Dermis microvascular lymphatic vessel endothelial cell (primary cell): ENCODE data around the gene MUC5B. TPM values are rescaled to one million over a fixed set of nuclear protein-coding genes. Genes with fewer than 3 reads are reported as not detected.
"Not testable (repeated sequence)": the region's sequence is repeated elsewhere in the genome, so short reads cannot be mapped to it uniquely, and the experiment has no call there.

Experiments
- DNase-seq, 2 donors: peaks; one replicate each; pipeline versions ENCODE4 v3.0.0 to v3.0.0-alpha.2; 2010; ENCODE audit warnings: low read depth in 2 of 2
- total RNA-seq: library from RNA; depleted of rRNA; stranded (reverse); fragments of >200 nt; gene quantifications from 2 replicates; pipeline ENCODE4 v1.2.1, GENCODE V29; 2014

Gene MUC5B
- total RNA-seq, 1 donor from 2014 or later, result not detected

DNA sequence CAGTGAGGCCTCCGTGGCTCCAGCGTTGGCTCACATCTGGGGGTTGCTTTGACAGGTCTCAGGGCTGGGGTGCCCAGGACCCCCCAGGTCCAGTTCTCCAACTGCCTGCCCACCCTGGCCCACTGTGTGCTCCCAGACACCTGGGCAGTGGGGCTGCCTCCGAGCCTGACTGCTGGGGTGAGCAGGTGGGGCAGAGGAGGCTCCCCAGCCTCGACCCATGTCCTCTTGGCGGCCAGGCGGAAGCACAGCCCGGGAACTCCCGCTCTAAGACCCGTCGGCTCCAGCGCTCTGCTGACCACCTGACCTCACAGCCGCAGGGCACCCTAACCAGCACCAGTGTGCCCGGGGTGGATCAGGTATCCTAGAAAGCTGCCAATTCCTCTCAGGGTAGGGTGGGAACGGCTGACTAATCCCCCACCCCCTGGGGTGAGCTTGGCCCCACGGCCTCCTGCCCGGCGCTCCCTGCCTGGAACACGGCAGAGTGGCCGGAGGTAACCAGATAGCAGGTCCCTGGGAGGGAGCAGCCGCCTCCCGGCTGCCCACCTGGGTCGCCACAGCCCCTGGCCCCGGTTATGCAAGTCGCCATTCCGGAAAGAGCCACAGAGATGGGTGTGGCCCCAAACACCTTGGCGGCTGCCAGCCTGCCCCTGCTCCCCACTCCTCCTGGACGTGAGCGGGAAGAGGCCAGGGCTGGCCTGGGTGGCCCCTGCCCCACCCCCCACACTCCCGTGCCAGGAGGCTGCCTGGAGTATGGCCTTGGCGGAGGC lies 19.2 kb upstream of the MUC5B start:
- DNase-seq, result no peak

GRCh38 chr11:1204381-1205101 lies 18.3 kb upstream of the MUC5B start:
- DNase-seq, result no peak

- DNase-seq, result no peak
Observed at GRCh38 chr11:1205121-1205986, 17.5 kb upstream of the MUC5B start.

- no peak for DNase-seq
Observed at GRCh38 chr11:1205987-1206331, 16.9 kb upstream of the MUC5B start.

DNA sequence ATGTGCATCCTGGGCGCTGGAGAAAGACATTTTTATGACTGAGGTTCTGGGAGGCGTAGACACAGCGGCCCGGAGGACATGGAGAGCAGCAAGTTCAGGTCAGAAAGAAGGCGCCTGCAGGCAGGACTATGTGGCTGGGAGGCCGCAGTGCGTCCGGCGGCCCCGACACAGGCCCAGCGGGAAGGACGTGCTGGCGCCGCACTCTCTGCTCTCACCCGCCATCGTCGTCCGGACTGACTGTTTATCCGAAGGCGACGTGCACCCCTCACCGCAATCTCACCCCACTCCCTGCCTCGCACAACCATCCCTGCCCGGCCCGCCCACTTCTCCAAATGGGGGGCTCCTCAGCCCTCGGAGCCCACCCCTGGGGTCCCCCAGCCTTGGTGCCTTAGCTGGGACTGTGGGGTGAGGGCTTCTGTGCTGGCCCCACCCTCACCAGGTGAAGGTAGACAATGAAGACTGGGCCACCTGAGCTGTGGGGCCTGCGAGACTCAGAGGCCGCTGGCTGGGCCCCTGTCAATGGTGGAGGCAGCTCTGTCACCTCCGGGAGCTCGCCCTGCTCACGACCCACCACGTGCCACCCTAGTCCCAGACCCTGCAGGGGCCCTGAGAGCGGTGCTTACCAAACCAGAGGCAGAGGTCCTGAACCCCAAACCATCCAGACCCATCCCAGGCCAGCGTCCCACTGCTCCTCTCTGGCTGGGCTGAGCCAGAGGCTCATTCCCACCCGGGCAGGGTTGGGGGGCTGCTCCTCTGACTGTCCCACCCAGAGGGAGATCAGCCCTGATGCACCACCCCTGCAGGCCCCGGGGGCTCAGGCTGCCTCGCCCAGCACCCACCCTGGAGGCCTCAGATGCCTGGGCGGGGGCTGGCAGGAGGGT lies 16.2 kb upstream of the MUC5B start:
- DNase-seq, result no peak

DNA sequence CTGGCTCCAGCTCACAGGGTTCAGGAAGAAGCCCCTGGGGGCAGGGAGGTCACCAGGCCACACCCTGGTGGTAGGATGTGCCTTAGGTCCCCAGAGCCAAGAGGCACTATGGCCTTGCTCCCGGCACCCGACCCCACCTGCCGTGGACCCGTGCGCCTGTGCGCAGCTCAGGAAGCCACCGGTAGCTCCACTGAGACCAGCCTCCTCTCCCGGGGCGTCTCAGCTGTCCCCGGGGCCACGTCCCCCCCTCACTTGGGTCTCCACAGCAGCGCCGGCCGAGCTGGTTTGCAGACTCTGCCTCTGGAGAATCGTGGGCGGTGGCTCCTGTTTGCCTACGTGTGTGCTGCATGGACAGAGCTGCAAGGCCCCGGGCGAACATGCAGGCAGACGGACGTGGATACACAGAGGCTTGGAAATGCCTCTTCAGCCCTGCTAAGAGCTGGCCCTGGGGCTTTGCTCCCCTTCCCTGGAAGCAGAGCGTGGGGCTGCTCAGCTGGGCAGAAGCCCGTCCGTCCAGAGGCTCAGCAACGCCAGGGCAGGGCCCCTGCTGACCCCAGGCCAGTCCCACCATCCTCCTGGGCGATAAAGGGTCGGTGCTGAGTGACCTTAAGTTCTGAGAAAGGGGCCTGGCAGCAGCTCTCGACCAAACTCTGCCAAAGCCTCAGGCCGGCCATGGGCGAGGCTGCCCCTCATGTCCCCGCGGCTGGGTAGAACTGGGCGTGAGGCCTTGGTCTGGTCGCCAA lies 15.3 kb upstream of the MUC5B start:
- DNase-seq, result no peak

GRCh38 chr11:1208144-1208393 lies 14.8 kb upstream of the MUC5B start:
- no peak for DNase-seq

- DNase-seq, result no peak
Observed at GRCh38 chr11:1208394-1209261, 14.2 kb upstream of the MUC5B start.

DNA sequence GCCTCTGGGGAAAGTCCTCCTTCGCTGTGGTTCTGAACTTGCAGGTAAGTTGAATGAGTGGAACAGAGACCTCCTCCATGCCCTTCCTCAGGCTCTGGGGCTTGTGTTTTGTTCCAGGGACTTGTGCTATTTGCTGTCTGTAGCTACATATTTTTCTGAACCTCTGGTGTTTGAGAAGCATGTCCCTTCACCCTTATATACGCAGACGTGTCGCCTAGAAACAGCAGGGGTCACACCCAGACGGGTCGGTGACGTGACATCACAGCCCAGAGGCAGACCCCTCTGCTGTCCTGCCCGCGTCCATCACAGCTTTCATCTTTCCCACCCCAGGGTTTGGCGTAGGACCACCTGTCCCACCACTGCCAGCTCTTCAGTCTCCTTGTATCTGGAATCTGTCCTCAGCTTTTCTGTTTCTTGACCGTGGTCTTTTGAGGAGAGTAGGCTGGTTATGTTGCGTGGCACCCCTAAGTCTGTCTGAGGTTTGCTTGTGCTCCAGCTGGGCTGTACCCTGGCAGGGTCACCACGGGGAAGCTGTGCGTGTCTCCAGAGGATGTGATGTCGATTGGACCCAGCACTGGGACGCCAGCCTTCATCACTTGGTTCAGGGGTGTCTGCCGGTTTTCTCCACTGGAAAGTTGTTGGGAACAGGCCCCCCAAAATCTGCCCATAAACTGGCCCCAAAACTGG lies 13.4 kb upstream of the MUC5B start:
- DNase-seq, result no peak

- no peak for DNase-seq
Observed at GRCh38 chr11:1211838-1212237, 11.0 kb upstream of the MUC5B start.

GRCh38 chr11:1215826-1216225 lies 7.0 kb upstream of the MUC5B start:
- DNase-seq, result not testable (repeated sequence)

DNA sequence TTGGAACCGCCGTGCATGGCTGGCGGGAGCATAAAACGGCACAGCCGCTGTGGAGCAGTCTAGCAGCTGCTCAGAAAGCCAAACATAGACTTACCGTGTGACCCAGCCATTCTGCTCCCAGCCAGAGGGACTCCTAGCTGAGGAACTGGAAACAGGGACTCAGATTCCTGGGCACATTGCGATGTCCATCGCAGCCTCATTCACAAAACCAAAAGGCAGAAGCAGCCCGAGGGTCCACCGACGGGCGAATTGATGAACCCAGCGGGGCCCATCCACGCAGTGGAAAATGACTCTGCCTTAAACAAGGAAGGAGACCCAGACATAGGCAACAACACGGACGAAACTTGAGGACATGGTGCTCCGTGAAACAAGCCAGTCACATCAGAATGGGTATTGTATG lies 5.7 kb upstream of the MUC5B start:
- no peak for DNase-seq

- DNase-seq, result no peak
Observed at GRCh38 chr11:1218256-1218787, 4.5 kb upstream of the MUC5B start.

- DNase-seq, result no peak
Observed at GRCh38 chr11:1218788-1219445, 3.9 kb upstream of the MUC5B start.

GRCh38 chr11:1219446-1219833 lies 3.4 kb upstream of the MUC5B start:
- DNase-seq, result no peak

- peak in 1 of 2 donors; percentile 10 for DNase-seq
Observed at GRCh38 chr11:1219834-1220815, 2.7 kb upstream of the MUC5B start.
